CD8-positive, alpha-beta memory T cell (primary cell): ENCODE results near the gene NUP133. TPM values are rescaled to one million over a fixed set of nuclear protein-coding genes. Genes with fewer than 3 reads are reported as not detected.

Source experiments
- CTCF ChIA-PET: fragments of 350-600 bp; sonication (Branson Sonifier 250); formaldehyde crosslinking; loops from one replicate; lab custom pipeline; 2021; ENCODE audit warnings: antibody characterized with exemption; lab: Charles Lee
- POLR2A ChIA-PET: fragments of 350-600 bp; sonication (Branson Sonifier 250); formaldehyde crosslinking; loops from one replicate; lab custom pipeline; 2021; ENCODE audit warnings: antibody characterized with exemption; lab: Charles Lee
- DNase-seq, 5 donors: peaks; one replicate each; pipeline versions ENCODE4 v3.0.0 to v3.0.0-alpha.2; 2020 to 2022; ENCODE audit warnings: mixed read lengths in 1 of 5
- H3K27ac ChIP-seq: one replicate; pipeline ENCODE4 v1.7.0; 2013; ENCODE audit warnings: low read depth, mild to moderate bottlenecking, low read length, moderate library complexity
- H3K27me3 ChIP-seq: 2 replicates; pipeline ENCODE4 v1.7.0; 2013; ENCODE audit warnings: low read length, mild to moderate bottlenecking; ENCODE audit not compliant: insufficient read depth, poor library complexity, severe bottlenecking
- H3K36me3 ChIP-seq: 2 replicates; pipeline ENCODE4 v1.7.0; 2013; ENCODE audit warnings: mild to moderate bottlenecking, low read length, moderate library complexity; ENCODE audit not compliant: insufficient read depth
- H3K4me1 ChIP-seq: 2 replicates; pipeline ENCODE4 v1.7.0; 2013; ENCODE audit warnings: mild to moderate bottlenecking, low read length, moderate library complexity; ENCODE audit not compliant: insufficient read depth
- H3K4me3 ChIP-seq: 2 replicates; pipeline ENCODE4 v1.7.0; 2013; ENCODE audit warnings: mild to moderate bottlenecking, low read length
- H3K9me3 ChIP-seq: 2 replicates; pipeline ENCODE4 v1.7.0; 2013; ENCODE audit warnings: mild to moderate bottlenecking, low read length
- H3K27ac Mint-ChIP-seq, 8 donors: one replicate each; pipeline ENCODE4 v1.8.0; 2020 to 2021; ENCODE audit warnings: mixed read lengths in 8 of 8, mild to moderate bottlenecking in 6 of 8, inconsistent platforms in 3 of 8, moderate library complexity in 3 of 8
- H3K27me3 Mint-ChIP-seq, 2 donors: one replicate each; pipeline ENCODE4 v1.8.0; 2020 to 2021; ENCODE audit warnings: mixed read lengths in 2 of 2, mild to moderate bottlenecking in 1 of 2, moderate library complexity in 1 of 2
- H3K36me3 Mint-ChIP-seq, 3 donors: one replicate each; pipeline ENCODE4 v1.8.0; 2020 to 2021; ENCODE audit warnings: mixed read lengths in 3 of 3, inconsistent platforms in 1 of 3, mild to moderate bottlenecking in 1 of 3
- H3K4me1 Mint-ChIP-seq, 3 donors: one replicate each; pipeline ENCODE4 v1.8.0; 2020 to 2021; ENCODE audit warnings: mixed read lengths in 3 of 3, inconsistent platforms in 1 of 3, mild to moderate bottlenecking in 1 of 3
- H3K4me3 Mint-ChIP-seq, 7 donors: one replicate each; pipeline ENCODE4 v1.8.0; 2020 to 2021; ENCODE audit warnings: mixed read lengths in 7 of 7, mild to moderate bottlenecking in 6 of 7, moderate library complexity in 4 of 7, inconsistent platforms in 2 of 7
- H3K9me3 Mint-ChIP-seq, 5 donors: one replicate each; pipeline ENCODE4 v1.8.0; 2020 to 2022; ENCODE audit warnings: mixed read lengths in 5 of 5, mild to moderate bottlenecking in 3 of 5, moderate library complexity in 2 of 5, inconsistent platforms in 1 of 5
- polyA plus RNA-seq: library from polyadenylated mRNA; unstranded; fragments of 300-500 nt; fragmentation: Illumina TruSeq; gene quantifications from one replicate; pipeline ENCODE4 v1.2.3, GENCODE V29; 2021
- total RNA-seq, 2 experiments: library from RNA; stranded (reverse); gene quantifications; one replicate each; pipeline ENCODE4 v1.2.3, GENCODE V29; 2021

NUP133 gene
- total and polyA plus RNA-seq, 3 experiments from 2014 or later = 19.9 to 57.9 (median 51.1) TPM

DNA sequence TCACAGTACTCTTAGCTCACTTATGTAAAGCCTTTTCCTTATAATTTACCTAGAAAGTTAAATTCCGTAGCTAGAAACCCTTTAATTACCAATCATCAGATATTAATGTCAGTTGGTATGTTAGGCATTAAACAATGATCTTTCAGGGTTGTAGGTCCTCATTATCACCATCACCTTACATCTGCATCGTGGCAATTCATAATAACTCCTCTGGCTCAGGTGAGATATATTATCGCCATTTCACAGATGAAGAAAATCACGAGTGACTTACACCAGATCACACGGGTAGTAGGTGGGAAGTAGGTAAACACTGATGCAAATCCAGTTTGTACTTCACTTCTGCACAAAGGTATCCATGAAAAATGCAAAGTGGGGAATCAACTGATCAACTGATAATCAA lies 639 bp downstream of the NUP133 start:
- POLR2A ChIA-PET = interaction anchor here (0.6 to 1.9 kb wide), 3 partner anchors 9 to 605 kb away, joined by 4 to 9 read pairs (median 5); partner anchors contain the start of gene ABCB10
- peaks cover 0 to 2% (median 0%) of the 10 kb centered on the region in 5 donors for H3K9me3 Mint-ChIP-seq
- DNase-seq = no peak

DNA sequence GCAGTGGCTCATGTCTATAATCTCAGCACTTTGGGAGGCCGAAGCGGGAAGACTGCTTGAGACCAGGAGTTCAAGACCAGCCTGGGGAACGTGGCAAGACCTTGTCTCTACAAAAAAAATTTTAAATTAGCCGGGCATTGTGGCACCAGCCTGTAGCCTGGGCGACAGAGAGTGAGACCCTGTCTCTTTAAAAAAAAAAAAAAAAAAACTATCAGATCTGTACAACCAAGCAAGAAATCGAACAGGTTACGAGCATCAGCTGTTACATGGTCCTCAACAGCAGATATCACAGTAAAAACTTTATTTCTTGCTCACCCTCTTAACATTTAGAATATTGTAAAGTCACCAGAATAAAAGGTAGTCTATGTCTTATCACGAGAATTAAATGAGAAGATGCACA lies 1.5 kb downstream of the NUP133 start:
- CTCF ChIA-PET = no interaction called here
- Histone ChIP-seq H3K9me3 (no peaks in the 10 kb centered on the region), H3K4me1 (peaks cover 21% of the 10 kb centered on the region), H3K4me3 (no peak overlapping the region), H3K36me3 (peaks cover 3% of the 10 kb centered on the region), H3K27ac (no peak overlapping the region), H3K27me3 (no peaks in the 10 kb centered on the region)
- peak overlapping the region in 5 of 8 donors; percentile 38 to 97 (median 68) for H3K27ac Mint-ChIP-seq
- H3K9me3 Mint-ChIP-seq = peaks cover 0 to 2% (median 0%) of the 10 kb centered on the region in 5 donors
- DNase-seq = no peak
- peaks cover 0 to 33% (median 5%) of the 10 kb centered on the region in 3 donors for H3K36me3 Mint-ChIP-seq
- H3K4me3 Mint-ChIP-seq = peak overlapping the region; percentile 33 to 99 (median 88)
- H3K4me1 Mint-ChIP-seq = peaks cover 22 to 49% (median 32%) of the 10 kb centered on the region in 3 donors
- peaks cover 0 to 4% of the 10 kb centered on the region in 2 donors for H3K27me3 Mint-ChIP-seq
- POLR2A ChIA-PET = no interaction called here

More for the DNA sequence above, 639 bp downstream of the NUP133 start:
- Mint-ChIP-seq H3K27me3 (peaks cover 0 to 4% of the 10 kb centered on the region in 2 donors), H3K36me3 (peaks cover 0 to 28% (median 5%) of the 10 kb centered on the region in 3 donors), H3K4me3 (peak overlapping the region; percentile 88 to 99 (median 91)), H3K27ac (peak overlapping the region; percentile 87 to 99 (median 96)), H3K4me1 (peaks cover 22 to 49% (median 32%) of the 10 kb centered on the region in 3 donors)
- H3K4me1 ChIP-seq = peaks cover 21% of the 10 kb centered on the region
- H3K36me3 ChIP-seq = no peaks in the 10 kb centered on the region
- no peaks in the 10 kb centered on the region for H3K9me3 ChIP-seq
- peak overlapping the region; percentile 71 for H3K4me3 ChIP-seq
- H3K27me3 ChIP-seq = no peaks in the 10 kb centered on the region
- CTCF ChIA-PET = no interaction called here
- H3K27ac ChIP-seq = peak overlapping the region; percentile 94

GRCh38 chr1:229495782-229496181 lies 12.4 kb downstream of the NUP133 start:
- H3K36me3 Mint-ChIP-seq = peaks cover 8 to 85% (median 25%) of the 10 kb centered on the region in 3 donors

DNA sequence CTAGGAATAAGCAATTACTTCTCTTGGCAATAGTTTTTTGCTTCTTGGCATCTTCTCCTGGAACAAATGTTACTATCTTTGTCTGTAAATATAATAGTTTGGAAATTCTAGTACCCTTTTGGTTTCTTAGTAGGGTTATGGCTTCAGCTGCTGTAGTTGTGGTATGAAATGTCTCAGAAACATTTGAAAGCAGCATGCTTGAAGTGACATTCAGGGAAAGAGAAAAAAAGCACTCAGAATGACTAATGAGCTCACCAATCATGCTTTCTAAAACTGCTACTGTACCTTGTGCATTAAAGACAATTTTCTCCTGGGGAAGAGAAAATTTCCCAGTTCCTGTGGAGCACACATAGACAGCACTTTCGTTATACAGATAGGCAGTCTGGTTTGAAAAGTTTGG lies 21.0 kb downstream of the NUP133 start:
- no peaks in the 10 kb centered on the region for H3K27me3 Mint-ChIP-seq
- H3K27ac Mint-ChIP-seq = no peak overlapping the region
- CTCF ChIA-PET = interaction anchor here (1.0 kb wide), 1 partner anchor 823 kb away, joined by 3 read pairs; no protein-coding TSS in a partner anchor
- H3K27me3 ChIP-seq = no peaks in the 10 kb centered on the region
- no peak overlapping the region for H3K27ac ChIP-seq
- H3K4me3 ChIP-seq = no peak overlapping the region
- H3K9me3 ChIP-seq = no peaks in the 10 kb centered on the region
- H3K36me3 ChIP-seq = peaks cover 24% of the 10 kb centered on the region
- H3K36me3 Mint-ChIP-seq = peaks cover 20 to 77% (median 37%) of the 10 kb centered on the region in 3 donors
- H3K4me1 Mint-ChIP-seq = peaks cover 1 to 6% (median 6%) of the 10 kb centered on the region in 3 donors
- no peak for DNase-seq
- POLR2A ChIA-PET = interaction anchor here (0.7 kb wide), 1 partner anchor 696 kb away, joined by 8 read pairs; no protein-coding TSS in a partner anchor
- H3K4me1 ChIP-seq = no peaks in the 10 kb centered on the region
- H3K9me3 Mint-ChIP-seq = no peaks in the 10 kb centered on the region
- no peak overlapping the region for H3K4me3 Mint-ChIP-seq

More at GRCh38 chr1:229495782-229496181, 12.4 kb downstream of the NUP133 start:
- Mint-ChIP-seq H3K27me3 (no peaks in the 10 kb centered on the region), H3K4me3 (no peak overlapping the region), H3K9me3 (no peaks in the 10 kb centered on the region), H3K27ac (no peak overlapping the region), H3K4me1 (peaks cover 0 to 5% (median 0%) of the 10 kb centered on the region in 3 donors)
- no peak overlapping the region for H3K27ac ChIP-seq
- H3K27me3 ChIP-seq = no peaks in the 10 kb centered on the region
- H3K9me3 ChIP-seq = no peaks in the 10 kb centered on the region
- no peak overlapping the region for H3K4me3 ChIP-seq
- no peaks in the 10 kb centered on the region for H3K4me1 ChIP-seq
- CTCF ChIA-PET = interaction anchor here (1.6 kb wide), 1 partner anchor 14 kb away, joined by 3 read pairs; no protein-coding TSS in a partner anchor
- POLR2A ChIA-PET = no interaction called here
- no peak for DNase-seq
- peaks cover 54% of the 10 kb centered on the region for H3K36me3 ChIP-seq

- no peaks in the 10 kb centered on the region for H3K27me3 Mint-ChIP-seq
- peak overlapping the region in 3 of 8 donors; percentile 0 to 19 (median 13) for H3K27ac Mint-ChIP-seq
- peaks cover 28% of the 10 kb centered on the region for H3K36me3 ChIP-seq
- H3K4me1 ChIP-seq = no peaks in the 10 kb centered on the region
- peaks cover 4 to 10% (median 10%) of the 10 kb centered on the region in 3 donors for H3K4me1 Mint-ChIP-seq
- H3K27me3 ChIP-seq = no peaks in the 10 kb centered on the region
- H3K4me3 Mint-ChIP-seq = no peak overlapping the region
- H3K4me3 ChIP-seq = no peak overlapping the region
- ChIA-PET POLR2A (no interaction called here), CTCF (interaction anchor here (6.5 kb wide), 1 partner anchor 227 kb away, joined by 58 read pairs; no protein-coding TSS in a partner anchor)
- no peak overlapping the region for H3K27ac ChIP-seq
- peaks cover 20 to 83% (median 37%) of the 10 kb centered on the region in 3 donors for H3K36me3 Mint-ChIP-seq
- no peak for DNase-seq
- H3K9me3 ChIP-seq = no peaks in the 10 kb centered on the region
- H3K9me3 Mint-ChIP-seq = no peaks in the 10 kb centered on the region
Measured at GRCh38 chr1:229485318-229485717, 22.8 kb downstream of the NUP133 start.

DNA sequence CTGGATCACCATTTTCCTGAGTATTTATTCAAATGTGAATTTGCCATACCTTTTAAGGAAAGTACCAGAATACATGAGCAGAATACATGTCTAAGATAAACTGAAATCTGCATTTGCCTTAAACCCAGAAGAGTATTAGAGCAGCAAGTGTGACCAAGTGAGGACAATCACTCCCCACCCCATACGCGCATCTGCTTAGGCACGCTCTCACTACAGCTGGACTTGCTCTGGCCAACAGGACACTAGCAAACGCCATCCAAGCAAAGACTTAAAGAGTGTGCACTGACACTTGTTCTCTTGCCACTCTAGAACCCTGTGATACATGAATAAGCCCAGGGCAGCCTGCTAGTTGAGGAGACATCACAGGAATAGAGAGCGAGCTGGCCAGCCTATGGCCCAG lies 25.6 kb downstream of the NUP133 start:
- Histone ChIP-seq H3K4me3 (no peak overlapping the region), H3K27ac (no peak overlapping the region), H3K36me3 (peaks cover 24% of the 10 kb centered on the region), H3K27me3 (no peaks in the 10 kb centered on the region), H3K9me3 (no peaks in the 10 kb centered on the region), H3K4me1 (no peaks in the 10 kb centered on the region)
- Mint-ChIP-seq H3K36me3 (peaks cover 16 to 86% (median 37%) of the 10 kb centered on the region in 3 donors), H3K4me3 (no peak overlapping the region), H3K4me1 (peaks cover 4 to 15% (median 10%) of the 10 kb centered on the region in 3 donors), H3K27me3 (no peaks in the 10 kb centered on the region), H3K27ac (peak overlapping the region in 2 of 8 donors; percentile 29 to 49), H3K9me3 (no peaks in the 10 kb centered on the region)
- DNase-seq = no peak
- ChIA-PET POLR2A (no interaction called here), CTCF (interaction anchor here (0.6 to 6.5 kb wide), 8 partner anchors 9 to 822 kb away, joined by 3 to 58 read pairs (median 3); no protein-coding TSS in a partner anchor)

DNA sequence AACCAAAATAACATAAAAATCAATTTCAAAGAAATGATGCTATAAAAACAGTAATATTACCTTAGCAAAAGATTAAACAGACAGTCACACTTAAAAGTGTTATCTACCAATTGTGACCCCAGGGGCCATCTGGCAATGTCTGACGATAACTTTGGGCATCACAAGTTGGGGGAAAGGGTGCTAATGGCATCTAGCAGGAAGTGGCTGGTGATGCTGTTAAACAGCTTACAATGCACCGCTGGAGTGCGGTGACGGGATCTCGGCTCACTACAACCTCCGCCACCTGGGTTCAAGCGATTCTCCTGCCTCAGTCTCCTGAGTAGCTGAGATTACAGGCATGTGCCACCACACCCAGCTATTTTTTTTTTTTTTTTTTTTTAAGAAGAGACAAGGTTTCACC lies 27.6 kb downstream of the NUP133 start:
- CTCF ChIA-PET = interaction anchor here (0.6 to 6.5 kb wide), 5 partner anchors 136 to 1001 kb away, joined by 3 to 58 read pairs (median 3); no protein-coding TSS in a partner anchor
- Mint-ChIP-seq H3K9me3 (no peaks in the 10 kb centered on the region), H3K27ac (no peak overlapping the region), H3K36me3 (peaks cover 6 to 85% (median 30%) of the 10 kb centered on the region in 3 donors), H3K27me3 (no peaks in the 10 kb centered on the region), H3K4me1 (peaks cover 4 to 15% (median 10%) of the 10 kb centered on the region in 3 donors), H3K4me3 (no peak overlapping the region)
- no peak overlapping the region for H3K4me3 ChIP-seq
- no peak for DNase-seq
- H3K4me1 ChIP-seq = no peaks in the 10 kb centered on the region
- no peak overlapping the region for H3K27ac ChIP-seq
- no peaks in the 10 kb centered on the region for H3K27me3 ChIP-seq
- POLR2A ChIA-PET = no interaction called here
- H3K36me3 ChIP-seq = peaks cover 19% of the 10 kb centered on the region
- H3K9me3 ChIP-seq = no peaks in the 10 kb centered on the region
